Spleen (tissue), 11 donors: ENCODE data around the gene DEFB119. TPM values are rescaled to one million over a fixed set of nuclear protein-coding genes. Genes with fewer than 3 reads are reported as not detected.
"Not testable (repeated sequence)": the region's sequence is repeated elsewhere in the genome, so short reads cannot be mapped to it uniquely, and the experiment has no call there.

Source experiments
- DNase-seq: peaks from one replicate; pipeline ENCODE4 v3.0.0-alpha.2; 2020
- H3K27ac ChIP-seq, 8 donors: fragments of 200-600 bp; sonication (generic) in 7 of 8; 1 replicate in 4 of 8; 2 replicates in 4 of 8; pipeline versions ENCODE4 v1.5.0 to v1.8.0; 2016 to 2021; ENCODE audit warnings: inconsistent platforms in 4 of 8, mild to moderate bottlenecking in 4 of 8, moderate library complexity in 1 of 8
- H3K27me3 ChIP-seq, 7 donors: fragments of 200-600 bp; sonication (generic) in 6 of 7; replicated peaks in 1 of 7; 1 replicate in 4 of 7; 2 replicates in 3 of 7; pipeline versions ENCODE4 v1.5.0 to v1.8.0; 2016 to 2021; ENCODE audit warnings: inconsistent platforms in 3 of 7, mild to moderate bottlenecking in 1 of 7
- H3K36me3 ChIP-seq, 6 donors: fragments of 200-600 bp; sonication (generic) in 5 of 6; 1 replicate in 4 of 6; 2 replicates in 2 of 6; pipeline versions ENCODE4 v1.5.0 to v1.8.0; 2016 to 2021; ENCODE audit warnings: inconsistent platforms in 2 of 6
- H3K4me1 ChIP-seq, 6 donors: fragments of 200-600 bp; sonication (generic) in 5 of 6; 1 replicate in 3 of 6; 2 replicates in 3 of 6; pipeline versions ENCODE4 v1.5.0 to v1.8.0; 2016 to 2021; ENCODE audit warnings: inconsistent platforms in 3 of 6
- H3K4me3 ChIP-seq, 8 donors: fragments of 200-600 bp; sonication (generic) in 7 of 8; 1 replicate in 4 of 8; 2 replicates in 4 of 8; pipeline versions ENCODE4 v1.5.0 to v1.8.0; 2016 to 2021; ENCODE audit warnings: inconsistent platforms in 4 of 8, mild to moderate bottlenecking in 4 of 8, moderate library complexity in 2 of 8
- H3K9me3 ChIP-seq, 8 donors: fragments of 200-600 bp; sonication (generic) in 7 of 8; 1 replicate in 4 of 8; 2 replicates in 4 of 8; pipeline versions ENCODE4 v1.5.0 to v1.8.0; 2016 to 2021; ENCODE audit warnings: inconsistent platforms in 4 of 8
- CTCF ChIP-seq, 11 experiments: fragments of 200-600 bp in 7 of 11; fragments of 450-650 bp in 4 of 11; sonication (generic) in 4 of 11; IDR thresholded peaks in 8 of 11; conservative IDR thresholded peaks in 3 of 11; 1 replicate in 7 of 11; 2 replicates in 4 of 11; pipeline versions ENCODE4 v1.4.0 to v1.8.0; 2016 to 2021; ENCODE audit warnings: antibody characterized with exemption in 11 of 11, inconsistent platforms in 4 of 11, mild to moderate bottlenecking in 1 of 11
- POLR2A ChIP-seq, 3 donors: fragments of 450-650 bp; IDR thresholded peaks; one replicate each; pipeline ENCODE4 v1.5.1; 2017; ENCODE audit warnings: antibody characterized with exemption in 3 of 3, mild to moderate bottlenecking in 1 of 3
- POLR2AphosphoS5 ChIP-seq, 3 donors: sonication (generic); formaldehyde crosslinking; IDR thresholded peaks; one replicate each; pipeline ENCODE4 v1.5.1; 2017; ENCODE audit warnings: antibody characterized with exemption in 3 of 3
- WGBS, 5 donors: extraction: QIAGEN DNeasy Blood & Tissue Kit in 3 of 5; methylation state at CpG; one replicate each; pipeline versions ENCODE4 v1.1.5 to v1.1.7; 2013 to 2018; 5-methylcytosine and 5-hydroxymethylcytosine counted together
- intact Hi-C: fragments of 100-400 bp; cut with DNase I; formaldehyde crosslinking; loops from one replicate; pipeline ENCODE4 v1.15.0; 2023; ENCODE audit warnings: low total_unique reads
- polyA plus RNA-seq, 3 donors: library from polyadenylated mRNA; stranded (reverse); fragments of 200-250 nt; gene quantifications; one replicate each; pipeline ENCODE4 v1.2.1, GENCODE V29; 2013
- total RNA-seq, 7 donors: library from RNA; depleted of rRNA in 3 of 7; stranded (reverse); fragments of >200 nt in 3 of 7; fragmentation: NEBNext Ultra II Directional in 4 of 7; extraction: Animal tissue kit (Norgen Biotek cat#: 25700) in 4 of 7; gene quantifications; one replicate each; pipeline versions ENCODE4 v1.1.0 to v1.2.1, GENCODE V29; 2016 to 2021
- donor health status: healthy with polysubstance abuse.
- donor health status: DM: no; HTN: no; CAD: no; lungs with moderate emphysema.
- donor health status: DM: no; HTN: no; CAD: no.
- donor health status: Bipolar disorder and iron deficiency.
- donor health status: healthy.
- donor health status: DM: no; HTN: no; CAD: no.
- donor health status: DM: yes; HTN: yes; CAD: no.

The DEFB119 gene
- total and polyA plus RNA-seq, 10 donors: not detected

- no peak for DNase-seq
- Histone ChIP-seq H3K9me3 (peaks cover 0 to 22% (median 17%) of the 10 kb centered on the region in 8 donors), H3K27me3 (no peaks in the 10 kb centered on the region), H3K36me3 (no peaks in the 10 kb centered on the region), H3K27ac (no peak within 1 kb of the TSS), H3K4me1 (no peaks in the 10 kb centered on the region), H3K4me3 (no peak within 1 kb of the TSS)
- 71 to 92% (median 81%) methylated on average over 2 of the region's 2 CpGs for WGBS, 5 donors
- TF ChIP-seq POLR2A (IDR thresholded peaks at IDR 0.05): no peak
- intact Hi-C loops: no loop called here
Measured at GRCh38 chr20:31368301-31368700, 22.1 kb downstream of the DEFB119 start, which contains the start of gene DEFB118. Gene DEFB118, plus strand, starts transcription at chr20:31368601. Its CDS starts 50 bp downstream, at chr20:31368651.

GRCh38 chr20:31364272-31364671 is 26.1 kb downstream of the DEFB119 start:
- H3K27me3 ChIP-seq, H3K4me3 ChIP-seq, DNase-seq, H3K27ac ChIP-seq, H3K36me3 ChIP-seq, H3K4me1 ChIP-seq, intact Hi-C loops: not testable (repeated sequence)
- peaks cover 0 to 21% (median 17%) of the 10 kb centered on the region in 8 donors for H3K9me3 ChIP-seq
- 71 to 87% (median 81%) methylated on average over 5 of the region's 5 CpGs for WGBS, 5 donors

GRCh38 chr20:31363295-31363694 is 27.1 kb downstream of the DEFB119 start:
- Histone ChIP-seq H3K27ac (no peak overlapping the region), H3K4me1 (no peaks in the 10 kb centered on the region), H3K9me3 (peaks cover 0 to 21% (median 17%) of the 10 kb centered on the region in 8 donors), H3K4me3 (no peak overlapping the region), H3K27me3 (peaks cover 0 to 10% (median 0%) of the 10 kb centered on the region in 7 donors), H3K36me3 (no peaks in the 10 kb centered on the region)
- DNase-seq: no peak
- WGBS, 5 donors: 65 to 84% (median 77%) methylated on average over 4 of the region's 4 CpGs
- TF ChIP-seq CTCF (IDR thresholded peaks at IDR 0.05 in 8 of 11, conservative IDR thresholded peaks at IDR 0.05 in 3 of 11): no peak
- no peak for TF ChIP-seq POLR2A (IDR thresholded peaks at IDR 0.05)
- no peak for TF ChIP-seq POLR2AphosphoS5 (IDR thresholded peaks at IDR 0.05)
- intact Hi-C loops: no loop called here

GRCh38 chr20:31355981-31356380 is 34.4 kb downstream of the DEFB119 start:
- H3K36me3 ChIP-seq: no peaks in the 10 kb centered on the region
- H3K27me3 ChIP-seq: peaks cover 0 to 10% (median 0%) of the 10 kb centered on the region in 7 donors
- TF ChIP-seq CTCF (IDR thresholded peaks at IDR 0.05 in 8 of 11, conservative IDR thresholded peaks at IDR 0.05 in 3 of 11) (no peak), POLR2AphosphoS5 (IDR thresholded peaks at IDR 0.05) (no peak), POLR2A (IDR thresholded peaks at IDR 0.05) (no peak)
- intact Hi-C loops: no loop called here
- peaks cover 0 to 6% (median 0%) of the 10 kb centered on the region in 8 donors for H3K9me3 ChIP-seq
- H3K27ac ChIP-seq: no peak overlapping the region
- no peak overlapping the region for H3K4me3 ChIP-seq
- no peak for DNase-seq
- no peaks in the 10 kb centered on the region for H3K4me1 ChIP-seq
- 58 to 74% (median 67%) methylated on average over 1 of the region's 1 CpG for WGBS, 5 donors

GRCh38 chr20:31341470-31341869 is 48.9 kb downstream of the DEFB119 start:
- Histone ChIP-seq H3K27me3 (no peaks in the 10 kb centered on the region), H3K9me3 (peaks cover 0 to 2% (median 0%) of the 10 kb centered on the region in 8 donors), H3K27ac (no peak overlapping the region), H3K36me3 (no peaks in the 10 kb centered on the region), H3K4me1 (no peaks in the 10 kb centered on the region), H3K4me3 (no peak overlapping the region)
- DNase-seq: no peak
- TF ChIP-seq POLR2AphosphoS5 (IDR thresholded peaks at IDR 0.05) (no peak), POLR2A (IDR thresholded peaks at IDR 0.05) (no peak), CTCF (IDR thresholded peaks at IDR 0.05 in 8 of 11, conservative IDR thresholded peaks at IDR 0.05 in 3 of 11) (no peak)
- intact Hi-C loops: no loop called here
